Right atrium auricular region (tissue), 2 donors: ENCODE measurements around the gene SCN2A. TPM values are rescaled to one million over a fixed set of nuclear protein-coding genes. Genes with fewer than 3 reads are reported as not detected.

ENCODE experiments used
- DNase-seq: peaks from one replicate; pipeline ENCODE4 v3.0.0-alpha.2; 2019; ENCODE audit warnings: low spot score
- H3K27ac ChIP-seq, 2 donors: fragments of 200-600 bp; sonication (generic); 1 replicate in 1 of 2; 2 replicates in 1 of 2; pipeline ENCODE4 v1.5.1; 2016 to 2019
- H3K27me3 ChIP-seq, 2 donors: fragments of 200-600 bp; sonication (generic); one replicate each; pipeline versions ENCODE4 v1.5.1 to v1.6.0; 2017 to 2019
- H3K36me3 ChIP-seq: fragments of 200-600 bp; sonication (generic); one replicate; pipeline ENCODE4 v1.5.1; 2016
- H3K4me1 ChIP-seq, 2 donors: fragments of 200-600 bp; sonication (generic); one replicate each; pipeline versions ENCODE4 v1.5.1 to v1.6.0; 2017 to 2019
- H3K4me3 ChIP-seq, 2 donors: fragments of 200-600 bp; sonication (generic); 1 replicate in 1 of 2; 2 replicates in 1 of 2; pipeline ENCODE4 v1.5.1; 2017 to 2019; ENCODE audit warnings: mild to moderate bottlenecking in 1 of 2, moderate library complexity in 1 of 2
- H3K9me3 ChIP-seq, 2 donors: fragments of 200-600 bp; sonication (generic); one replicate each; pipeline ENCODE4 v1.5.1; 2019
- total RNA-seq, 2 donors: library from RNA; depleted of rRNA; stranded (reverse); fragments of >200 nt; gene quantifications; one replicate each; pipeline ENCODE4 v1.1.0, GENCODE V29; 2016
- TF ChIP-seq, protein P1 (sequence below), 2 donors: fragments of 200-600 bp; sonication (generic); IDR thresholded peaks; one replicate each; pipeline ENCODE4 v1.5.1; 2019; ENCODE audit warnings: antibody characterized with exemption in 2 of 2

The SCN2A gene
- total RNA-seq, 2 donors from 2014 or later = 0.39 to 1.0 TPM

DNA sequence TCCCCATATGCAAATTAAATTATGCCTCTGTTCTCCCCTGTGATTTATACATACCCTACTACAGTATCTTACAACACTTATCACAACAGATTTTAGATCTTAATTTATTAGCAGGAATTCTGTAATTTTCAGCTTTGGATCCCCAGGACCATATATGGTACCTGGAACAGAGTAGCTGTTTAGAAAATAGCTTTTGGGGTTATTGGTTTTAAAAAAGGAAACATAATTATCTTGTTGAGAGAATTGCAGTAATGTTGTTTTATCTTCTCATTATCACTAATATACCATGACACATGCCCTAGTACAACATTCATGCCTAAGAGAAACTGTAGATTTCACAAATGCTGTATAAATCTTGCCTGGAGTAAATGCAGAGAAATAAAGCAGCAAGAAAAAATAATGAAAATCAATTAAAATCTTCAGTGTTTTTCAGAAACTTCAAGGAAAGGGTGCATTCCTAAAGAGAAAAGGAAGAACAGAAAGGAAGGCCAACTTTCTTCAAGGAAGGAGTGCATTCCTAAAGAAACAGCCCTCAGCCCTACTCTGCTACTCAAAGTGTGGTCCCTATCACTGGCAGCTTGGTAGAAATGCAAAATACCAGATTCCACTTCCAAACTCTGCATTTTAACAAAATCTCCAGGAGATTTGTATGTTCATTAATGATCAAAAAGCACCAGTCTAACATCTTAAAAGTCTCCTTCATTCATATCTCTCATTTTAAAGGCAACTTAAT is 193.2 kb downstream of the SCN2A start:
- no peaks in the 10 kb centered on the region for H3K36me3 ChIP-seq
- H3K4me1 ChIP-seq = no peaks in the 10 kb centered on the region
- no peak for DNase-seq
- no peak overlapping the region for H3K27ac ChIP-seq
- H3K9me3 ChIP-seq = no peaks in the 10 kb centered on the region
- TF ChIP-seq, protein P1, sequence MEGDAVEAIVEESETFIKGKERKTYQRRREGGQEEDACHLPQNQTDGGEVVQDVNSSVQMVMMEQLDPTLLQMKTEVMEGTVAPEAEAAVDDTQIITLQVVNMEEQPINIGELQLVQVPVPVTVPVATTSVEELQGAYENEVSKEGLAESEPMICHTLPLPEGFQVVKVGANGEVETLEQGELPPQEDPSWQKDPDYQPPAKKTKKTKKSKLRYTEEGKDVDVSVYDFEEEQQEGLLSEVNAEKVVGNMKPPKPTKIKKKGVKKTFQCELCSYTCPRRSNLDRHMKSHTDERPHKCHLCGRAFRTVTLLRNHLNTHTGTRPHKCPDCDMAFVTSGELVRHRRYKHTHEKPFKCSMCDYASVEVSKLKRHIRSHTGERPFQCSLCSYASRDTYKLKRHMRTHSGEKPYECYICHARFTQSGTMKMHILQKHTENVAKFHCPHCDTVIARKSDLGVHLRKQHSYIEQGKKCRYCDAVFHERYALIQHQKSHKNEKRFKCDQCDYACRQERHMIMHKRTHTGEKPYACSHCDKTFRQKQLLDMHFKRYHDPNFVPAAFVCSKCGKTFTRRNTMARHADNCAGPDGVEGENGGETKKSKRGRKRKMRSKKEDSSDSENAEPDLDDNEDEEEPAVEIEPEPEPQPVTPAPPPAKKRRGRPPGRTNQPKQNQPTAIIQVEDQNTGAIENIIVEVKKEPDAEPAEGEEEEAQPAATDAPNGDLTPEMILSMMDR (IDR thresholded peaks at IDR 0.05) = no peak
- H3K27me3 ChIP-seq = no peaks in the 10 kb centered on the region
- no peak overlapping the region for H3K4me3 ChIP-seq

DNA sequence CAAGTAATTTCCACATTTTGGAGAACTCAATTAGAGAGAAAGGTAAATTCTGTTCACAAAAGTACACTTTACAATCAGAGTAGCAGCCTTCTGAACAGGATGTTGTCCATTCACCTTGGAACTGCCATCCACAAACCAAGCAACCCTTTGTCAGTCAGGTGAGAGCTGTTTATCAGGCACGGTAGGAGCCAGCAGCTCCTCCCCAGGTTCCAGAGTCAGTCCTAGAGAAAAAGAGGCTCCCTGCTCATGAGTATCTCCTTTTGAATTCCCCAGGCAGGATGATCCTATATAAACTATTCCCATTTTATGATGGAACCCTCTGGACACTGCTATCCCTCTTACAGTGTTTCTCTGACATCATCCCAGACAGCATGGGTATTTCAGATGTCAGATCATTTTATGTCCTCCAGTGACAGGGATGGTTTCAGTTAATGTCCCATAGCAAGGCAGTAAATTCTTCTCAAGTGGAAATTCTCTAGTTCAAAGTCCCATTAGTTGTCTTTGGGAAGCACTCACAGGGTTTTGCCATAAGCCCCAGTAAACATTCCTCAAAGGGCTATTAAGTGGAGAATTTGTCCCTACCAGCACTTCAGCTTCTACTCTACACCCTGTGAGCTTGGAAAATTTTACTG is 195.8 kb downstream of the SCN2A start:
- Histone ChIP-seq H3K27me3 (no peaks in the 10 kb centered on the region), H3K27ac (no peak overlapping the region), H3K36me3 (no peaks in the 10 kb centered on the region), H3K4me1 (no peaks in the 10 kb centered on the region), H3K4me3 (no peak overlapping the region), H3K9me3 (no peaks in the 10 kb centered on the region)
- DNase-seq = no peak
- TF ChIP-seq, protein P1 (IDR thresholded peaks at IDR 0.05) = no peak

DNA sequence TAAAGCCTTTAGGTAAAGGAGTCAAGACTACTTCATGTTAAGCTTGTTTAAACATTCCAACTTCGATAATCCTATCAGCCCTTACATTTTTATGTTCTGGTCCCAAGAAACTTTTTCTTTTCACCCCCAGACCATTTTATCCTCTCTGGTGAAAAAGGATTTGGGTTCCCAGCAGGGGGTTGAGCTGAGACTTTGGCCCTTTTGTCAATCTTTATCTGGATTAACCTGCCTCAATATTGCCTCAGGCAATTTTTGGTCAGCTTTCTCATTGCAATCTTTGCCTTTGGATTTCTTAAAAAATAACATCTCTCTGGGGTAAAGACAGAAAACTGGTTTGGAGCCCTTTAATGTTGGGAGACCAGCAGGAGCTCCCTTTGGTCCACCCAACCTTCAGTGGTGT is 196.4 kb downstream of the SCN2A start:
- TF ChIP-seq, protein P1 (IDR thresholded peaks at IDR 0.05) = no peak
- Histone ChIP-seq H3K27me3 (no peaks in the 10 kb centered on the region), H3K4me3 (no peak overlapping the region), H3K9me3 (no peaks in the 10 kb centered on the region), H3K4me1 (no peaks in the 10 kb centered on the region), H3K27ac (no peak overlapping the region), H3K36me3 (no peaks in the 10 kb centered on the region)
- DNase-seq = no peak

DNA sequence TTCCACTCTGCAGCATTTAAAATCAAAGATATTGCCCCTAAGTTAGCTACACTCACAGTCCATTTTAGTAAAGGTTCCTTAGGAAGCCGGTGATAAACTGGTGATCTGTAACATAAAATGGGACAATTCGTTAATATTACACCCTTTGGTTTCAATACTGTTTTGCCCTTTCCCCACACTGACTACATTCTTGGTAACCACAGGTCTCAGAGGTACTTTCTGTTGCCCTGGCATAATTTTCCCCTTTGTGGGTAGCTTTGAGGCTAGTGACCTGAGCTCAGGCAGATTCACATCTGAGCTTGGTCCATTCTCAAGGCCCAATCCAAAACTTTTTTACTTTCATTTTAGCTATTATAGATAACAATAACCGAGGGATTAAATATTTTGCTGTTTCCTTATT is 197.3 kb downstream of the SCN2A start:
- Histone ChIP-seq H3K36me3 (no peaks in the 10 kb centered on the region), H3K9me3 (no peaks in the 10 kb centered on the region), H3K4me1 (no peaks in the 10 kb centered on the region), H3K4me3 (no peak overlapping the region), H3K27ac (no peak overlapping the region), H3K27me3 (no peaks in the 10 kb centered on the region)
- TF ChIP-seq, protein P1 (IDR thresholded peaks at IDR 0.05) = no peak
- no peak for DNase-seq

DNA sequence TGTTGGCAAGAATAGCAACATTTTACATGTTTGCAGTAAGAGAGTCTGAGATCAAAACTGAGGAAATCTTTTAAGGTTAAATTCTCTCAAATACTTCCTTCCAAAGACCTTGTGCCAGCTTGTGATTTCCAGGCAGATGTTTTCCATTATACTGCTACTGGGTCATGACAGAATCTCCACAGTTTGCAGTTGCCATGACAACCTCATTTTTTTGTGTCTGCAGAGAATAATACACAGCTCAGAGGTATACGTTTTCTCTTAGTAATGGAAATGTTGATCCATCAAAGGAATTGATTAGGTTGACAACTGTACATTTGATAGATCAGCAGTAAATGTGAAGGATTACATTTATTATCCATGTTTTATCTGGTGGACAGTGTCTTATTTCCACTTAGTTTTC is 201.2 kb downstream of the SCN2A start:
- H3K9me3 ChIP-seq = no peaks in the 10 kb centered on the region
- no peaks in the 10 kb centered on the region for H3K4me1 ChIP-seq
- no peak overlapping the region for H3K4me3 ChIP-seq
- no peak overlapping the region for H3K27ac ChIP-seq
- DNase-seq = no peak
- H3K27me3 ChIP-seq = no peaks in the 10 kb centered on the region
- TF ChIP-seq, protein P1 (IDR thresholded peaks at IDR 0.05) = no peak
- no peaks in the 10 kb centered on the region for H3K36me3 ChIP-seq

Other genes starting within 250 kb of the SCN2A start
- 1 to 10 TPM; 1.0 to 2.6 TPM for gene SCN3A, start 35.4 kb upstream of the SCN2A start, total RNA-seq
- gene CSRNP3, start 230.3 kb downstream of the SCN2A start, total RNA-seq = 1 to 10 TPM; 1.3 to 4.5 TPM